Putamen (tissue), 1 donor: ENCODE measurements around the gene TNFRSF25.
"Not testable (repeated sequence)": the region's sequence is repeated elsewhere in the genome, so short reads cannot be mapped to it uniquely, and the experiment has no call there.

Source experiments
- DNase-seq: peaks from one replicate; pipeline ENCODE4 v3.0.0-alpha.2; 2016; ENCODE audit warnings: low spot score

TNFRSF25 gene

DNA sequence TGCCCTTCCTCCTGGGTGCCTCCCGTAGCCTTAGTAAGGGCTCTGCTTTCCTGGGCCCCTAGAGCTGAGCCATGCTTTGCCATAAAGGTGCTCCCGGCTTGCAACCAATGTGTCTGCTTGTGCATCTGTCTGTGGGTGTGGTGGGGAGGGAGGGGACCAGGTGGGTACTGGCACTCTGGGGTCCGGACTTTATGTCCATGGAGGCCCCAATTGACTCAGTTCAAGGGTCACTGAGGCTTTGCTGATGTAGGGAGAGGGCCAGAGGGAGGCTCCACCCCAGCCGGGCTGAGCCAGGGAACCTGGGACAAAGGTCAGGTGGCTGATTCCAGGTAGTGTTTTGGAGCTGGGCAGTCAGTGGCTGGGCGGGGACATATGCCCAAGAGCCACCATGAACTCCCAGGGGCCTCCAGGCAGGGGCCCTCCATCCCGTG, 15.0 kb downstream of the TNFRSF25 start:
- no peak for DNase-seq

DNA sequence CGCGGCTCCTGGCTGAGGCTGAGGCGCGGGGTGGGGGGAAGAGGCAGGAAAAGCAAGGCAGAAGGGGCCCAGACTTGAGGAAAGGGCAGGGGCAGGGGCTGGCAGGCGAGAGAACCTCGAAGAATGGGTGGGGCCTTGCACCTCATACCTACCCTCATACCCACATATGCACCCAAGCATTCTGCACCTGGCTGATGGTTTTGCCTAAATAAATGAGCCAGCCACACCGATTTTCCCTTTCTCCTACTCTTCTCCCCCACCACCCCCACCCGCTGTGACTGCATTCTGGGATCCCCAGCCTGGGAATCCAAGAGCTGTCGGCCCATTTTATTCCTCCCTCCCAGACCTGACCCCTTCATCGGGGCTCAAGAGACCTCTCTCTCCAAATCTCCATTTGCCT, 15.5 kb downstream of the TNFRSF25 start:
- not testable (repeated sequence) for DNase-seq

DNA sequence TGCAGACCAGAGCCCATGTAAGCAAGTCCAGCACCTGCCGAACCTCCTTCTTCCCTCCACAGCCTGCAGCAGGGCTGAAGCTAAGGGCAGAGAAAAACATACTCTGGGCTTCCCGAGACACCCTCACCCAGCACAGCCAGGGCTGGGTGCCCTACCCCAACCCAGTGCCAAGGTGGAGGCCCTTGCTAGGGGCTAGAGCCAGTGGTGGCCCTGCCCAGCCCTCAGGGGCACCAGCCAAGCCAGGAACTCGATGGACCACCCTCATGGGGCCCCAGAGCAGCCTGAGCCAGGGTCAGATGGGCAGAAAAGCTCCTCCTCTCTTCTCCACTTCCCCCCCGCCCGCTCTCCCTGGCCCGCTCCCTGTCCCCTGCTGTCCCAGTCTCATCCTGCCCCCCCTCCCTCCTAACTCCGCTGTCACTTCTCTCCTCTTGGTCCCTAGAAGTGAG, 15.9 kb downstream of the TNFRSF25 start:
- DNase-seq: no peak

DNA sequence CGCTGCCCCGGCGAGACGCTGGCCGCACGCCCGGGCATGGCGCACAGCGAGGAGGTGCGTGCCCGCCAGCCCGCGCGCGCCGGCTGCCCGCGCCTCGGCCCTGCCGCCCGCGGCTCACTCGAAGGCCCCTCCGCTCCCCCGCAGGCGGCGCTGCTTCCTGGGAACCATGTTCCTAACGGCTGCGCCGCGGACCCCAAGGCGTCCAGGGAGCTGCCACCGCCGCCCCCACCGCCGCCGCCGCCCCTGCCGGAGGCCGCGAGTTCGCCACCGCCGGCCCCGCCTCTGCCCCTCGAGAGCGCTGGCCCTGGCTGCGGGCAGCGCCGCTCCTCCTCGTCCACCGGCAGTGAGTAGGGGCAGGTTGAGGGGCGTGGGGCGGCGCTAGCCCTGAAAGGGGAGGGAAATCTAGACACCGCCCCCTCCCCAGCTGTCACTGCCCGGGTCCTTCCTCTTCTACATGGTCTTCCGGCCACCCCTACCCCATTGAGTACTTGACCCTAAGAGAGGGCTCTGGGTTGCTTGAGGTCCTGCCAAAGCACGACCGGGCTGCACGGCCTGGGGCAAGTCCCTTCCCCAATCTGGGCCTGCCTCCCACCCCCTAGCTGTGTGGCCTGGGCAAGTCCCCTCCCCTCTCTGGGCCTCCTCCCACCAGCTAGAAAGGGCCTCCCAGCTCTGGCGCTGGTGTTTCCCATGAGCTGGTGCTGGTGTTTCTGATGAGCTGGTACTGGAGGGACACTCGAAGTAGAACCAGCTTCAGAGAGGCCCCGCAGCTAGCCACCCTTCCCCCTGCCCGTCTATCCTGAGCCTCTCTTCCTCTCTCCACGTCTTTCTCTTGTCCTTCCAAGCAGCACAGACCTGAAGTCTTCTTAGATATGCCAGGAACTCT, 17.0 kb downstream of the TNFRSF25 start:
- no peak for DNase-seq

DNA sequence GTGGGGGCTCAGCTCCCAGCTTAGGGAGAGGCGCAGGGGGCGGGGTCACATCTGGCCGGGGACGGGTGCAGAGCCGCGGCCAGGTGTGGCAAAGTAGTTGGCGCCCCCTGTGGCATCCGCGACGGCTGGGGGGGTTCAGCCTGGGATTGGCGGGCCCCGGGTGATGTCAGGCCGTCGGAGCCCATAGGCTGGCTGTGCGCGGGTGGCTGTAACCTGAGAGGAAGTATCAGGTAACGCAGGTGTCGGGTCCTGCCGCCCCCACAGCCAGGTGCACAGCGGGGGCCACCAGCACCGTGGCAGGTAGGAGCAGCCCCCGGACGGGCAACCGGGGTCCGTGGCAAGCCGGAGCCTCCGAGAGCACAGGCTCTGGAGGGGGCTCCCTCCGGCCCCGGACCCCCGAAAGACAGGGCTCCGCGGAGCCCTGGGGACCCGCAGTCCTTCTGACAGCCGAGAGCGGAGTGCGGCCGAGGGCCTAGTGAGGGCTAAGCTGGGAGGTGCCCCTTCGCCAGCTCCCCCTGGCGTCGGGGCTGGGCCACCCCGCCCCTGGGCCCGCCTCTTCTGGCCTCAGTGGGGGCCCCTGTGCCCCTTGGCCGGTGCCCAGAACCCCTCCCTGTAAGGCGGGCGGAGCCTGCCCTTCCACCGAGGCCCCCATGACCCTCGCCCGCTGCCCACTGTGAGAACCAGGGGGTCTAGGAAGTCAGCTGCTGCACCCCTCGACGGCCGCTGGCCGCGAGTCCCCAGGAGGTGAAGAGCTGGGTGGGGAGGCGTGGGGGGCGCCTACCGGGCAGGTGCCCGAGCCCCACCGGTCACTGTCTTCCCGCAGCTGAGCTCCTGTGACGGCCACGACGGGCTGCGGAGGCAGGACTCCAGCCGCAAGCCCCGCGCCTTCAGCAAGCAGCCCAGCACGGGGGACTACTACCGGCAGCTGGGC, 17.9 kb downstream of the TNFRSF25 start:
- no peak for DNase-seq

DNA sequence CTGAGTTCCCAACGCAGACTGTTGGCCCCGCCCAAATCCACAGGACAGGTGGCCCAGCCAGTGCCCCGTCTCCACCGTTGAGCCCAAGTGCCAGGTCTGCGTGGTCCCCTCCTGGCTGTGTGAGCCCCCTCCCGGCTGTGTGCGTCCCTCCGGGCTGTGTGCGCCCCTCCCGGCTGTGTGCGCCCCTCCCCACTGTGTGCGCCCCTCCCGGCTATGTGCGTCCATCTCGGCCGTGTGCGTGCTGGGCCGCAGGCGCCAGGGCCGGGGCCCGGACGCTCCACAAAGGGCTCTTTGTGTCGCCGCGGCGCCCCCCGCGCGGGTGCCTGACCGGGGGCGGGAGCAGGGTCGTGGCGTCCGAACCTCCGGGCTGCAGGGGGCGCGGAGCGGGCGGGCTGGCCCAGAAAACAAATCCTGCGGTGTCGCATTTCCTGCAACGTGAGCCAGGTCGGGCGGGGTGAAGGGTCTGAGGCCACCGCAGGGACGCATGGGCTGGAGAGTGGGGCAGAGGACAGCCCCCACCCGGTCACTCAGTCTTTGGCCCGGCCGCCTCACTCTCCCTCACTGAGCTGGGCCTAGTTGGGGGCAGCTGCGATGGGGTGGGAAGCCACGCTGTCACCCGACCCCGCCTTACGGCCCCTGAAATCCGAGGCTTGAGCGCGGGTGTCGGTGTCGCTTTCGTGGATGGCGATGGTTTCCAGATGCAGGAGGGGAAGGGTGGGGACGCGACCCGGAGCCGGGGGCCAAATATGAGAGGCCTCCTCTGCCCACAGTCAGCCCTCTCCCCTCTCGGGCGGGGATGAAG, 18.8 kb downstream of the TNFRSF25 start:
- no peak for DNase-seq

DNA sequence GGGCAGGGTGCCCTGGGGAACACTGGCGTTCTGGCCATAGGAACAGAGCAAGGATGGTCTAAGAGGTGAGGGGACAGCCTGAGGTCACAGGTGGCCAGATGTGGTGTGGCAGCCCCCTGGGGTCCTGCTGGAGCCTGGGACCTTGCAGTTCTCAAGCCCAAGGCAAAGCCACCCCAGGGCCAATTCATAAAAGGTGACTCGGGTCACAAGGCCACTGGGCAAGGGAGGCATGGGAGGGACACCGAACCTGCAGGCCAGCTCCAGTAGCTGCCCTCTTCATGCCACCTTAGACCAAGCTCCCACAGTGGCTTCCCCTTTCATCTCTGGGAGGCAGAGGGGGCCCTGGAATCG, 19.3 kb downstream of the TNFRSF25 start:
- DNase-seq: no peak

DNA sequence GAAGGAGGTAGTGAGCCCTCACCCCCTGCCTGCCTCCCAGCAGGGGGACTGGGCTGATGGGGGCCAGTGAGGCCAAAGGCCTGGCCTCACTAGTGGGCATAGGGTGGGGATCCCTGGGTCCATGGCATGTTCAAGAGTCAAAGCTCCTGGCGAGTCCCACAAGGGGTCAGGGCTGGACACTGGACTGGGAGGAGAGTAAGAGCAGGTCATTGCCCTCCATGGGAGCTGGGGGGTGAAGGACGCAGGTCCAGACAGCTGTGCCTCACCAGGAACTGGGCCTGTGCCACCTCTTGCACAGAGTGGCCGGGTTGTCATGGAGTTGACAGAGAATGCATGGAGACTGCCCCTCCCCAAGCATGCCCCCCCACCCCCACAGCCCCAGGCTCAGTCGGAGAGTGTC, 20.0 kb downstream of the TNFRSF25 start:
- not testable (repeated sequence) for DNase-seq

DNA sequence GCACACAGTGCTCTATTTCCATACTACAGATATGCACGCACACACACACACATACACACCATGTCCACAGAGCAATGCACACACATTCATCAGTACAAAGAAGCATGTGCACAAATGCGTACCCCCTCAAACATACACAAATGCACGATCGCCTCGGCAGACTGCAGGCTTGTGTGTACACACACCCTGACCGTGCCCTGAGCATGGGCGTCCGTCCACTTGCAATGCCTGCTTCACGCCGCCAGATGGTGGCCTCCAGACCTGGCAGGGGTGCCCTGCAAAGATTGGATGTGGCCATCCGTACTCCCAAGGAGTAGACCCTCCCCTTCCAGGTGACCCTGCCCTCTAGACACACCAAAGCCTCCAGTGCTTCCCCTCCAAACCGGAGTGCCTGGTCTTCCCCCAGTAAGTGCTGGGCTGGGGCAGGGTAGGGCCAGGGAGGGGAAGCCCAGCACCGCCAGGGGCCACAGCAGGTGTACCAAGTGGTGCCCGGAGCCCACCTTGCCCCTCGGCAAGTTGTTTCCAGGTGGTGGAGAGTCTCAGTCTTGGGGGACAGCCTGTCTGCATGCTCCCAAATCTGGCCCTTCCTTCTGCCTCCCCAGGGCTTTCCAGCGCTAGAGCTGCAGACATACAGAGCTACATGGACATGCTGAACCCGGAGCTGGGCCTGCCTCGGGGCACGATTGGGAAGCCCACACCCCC, 20.8 kb downstream of the TNFRSF25 start:
- no peak for DNase-seq

DNA sequence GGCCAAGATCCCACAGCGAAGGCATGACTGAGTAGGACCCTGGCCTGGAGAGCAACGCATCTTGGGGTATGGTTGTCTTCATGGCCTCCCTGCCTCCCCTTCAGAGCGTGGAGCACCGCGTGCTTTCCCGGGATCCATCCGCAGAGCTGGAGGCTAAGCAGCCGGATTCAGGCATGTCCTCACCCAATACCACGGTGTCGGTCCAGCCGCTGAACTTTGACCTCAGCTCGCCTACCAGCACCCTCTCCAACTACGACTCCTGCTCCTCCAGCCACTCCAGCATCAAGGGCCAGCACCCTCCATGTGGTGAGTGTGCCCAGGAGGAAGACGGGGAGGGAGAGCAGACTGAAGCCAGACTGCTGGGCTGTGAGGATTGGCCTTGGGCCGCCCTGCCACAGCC, 21.6 kb downstream of the TNFRSF25 start:
- no peak for DNase-seq

DNA sequence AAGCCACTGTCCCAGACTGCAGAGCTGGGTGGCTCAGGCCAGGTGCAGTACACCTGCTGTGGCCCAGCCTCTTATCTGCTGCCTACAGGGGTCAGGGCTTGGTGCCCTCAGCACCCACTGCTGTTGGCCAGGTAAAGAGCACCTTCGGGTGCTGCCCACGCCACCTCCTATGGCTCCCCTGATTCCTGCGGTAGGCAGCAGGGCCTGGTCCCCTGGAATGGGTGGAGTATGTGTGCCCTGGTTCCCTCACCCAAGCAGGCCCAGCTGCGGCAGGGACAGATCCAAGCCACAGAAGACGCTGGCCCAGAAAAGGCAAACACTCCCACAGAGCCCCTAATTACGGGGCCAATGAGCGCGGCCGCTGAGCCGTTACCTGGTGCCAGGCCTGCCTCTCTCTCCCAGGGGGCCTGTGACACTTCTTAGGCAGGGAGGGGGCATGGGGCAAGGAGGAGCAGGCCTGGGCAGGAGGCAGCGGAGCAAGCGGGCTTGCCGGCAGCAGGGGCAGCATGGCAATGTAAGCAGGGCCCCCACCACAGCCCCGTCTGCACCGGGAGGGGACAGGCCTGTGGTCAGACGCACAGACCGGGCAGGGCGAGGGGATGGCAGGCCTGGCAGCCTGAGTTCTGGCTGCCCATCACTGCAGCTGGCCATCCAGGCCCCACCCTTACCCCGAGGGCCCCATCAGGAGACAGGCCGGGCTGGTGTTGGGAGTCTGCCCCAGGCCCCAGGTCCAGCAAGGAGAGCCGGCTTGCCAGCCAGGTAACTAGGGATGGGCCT, 22.4 kb downstream of the TNFRSF25 start:
- DNase-seq: no peak

DNA sequence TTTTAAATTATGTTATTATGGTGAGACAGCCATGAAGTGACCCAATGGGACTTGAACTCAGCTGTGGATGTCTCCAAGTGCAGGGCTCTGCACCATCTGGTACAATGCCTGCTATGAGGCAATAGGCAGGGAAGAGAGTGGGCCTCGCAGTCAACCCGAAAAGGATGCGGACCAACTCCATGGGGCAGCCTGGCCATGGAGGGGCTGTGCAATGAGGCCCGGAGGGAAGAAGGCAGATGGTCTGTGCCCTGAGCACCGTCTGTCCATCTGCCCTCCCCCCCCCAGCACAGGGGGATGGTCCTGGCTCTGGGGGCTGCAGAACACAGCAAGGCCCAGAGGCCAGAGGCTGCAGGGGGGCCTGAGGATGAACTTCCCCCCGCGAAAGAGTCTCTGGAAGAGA, 24.4 kb downstream of the TNFRSF25 start:
- DNase-seq: no peak

DNA sequence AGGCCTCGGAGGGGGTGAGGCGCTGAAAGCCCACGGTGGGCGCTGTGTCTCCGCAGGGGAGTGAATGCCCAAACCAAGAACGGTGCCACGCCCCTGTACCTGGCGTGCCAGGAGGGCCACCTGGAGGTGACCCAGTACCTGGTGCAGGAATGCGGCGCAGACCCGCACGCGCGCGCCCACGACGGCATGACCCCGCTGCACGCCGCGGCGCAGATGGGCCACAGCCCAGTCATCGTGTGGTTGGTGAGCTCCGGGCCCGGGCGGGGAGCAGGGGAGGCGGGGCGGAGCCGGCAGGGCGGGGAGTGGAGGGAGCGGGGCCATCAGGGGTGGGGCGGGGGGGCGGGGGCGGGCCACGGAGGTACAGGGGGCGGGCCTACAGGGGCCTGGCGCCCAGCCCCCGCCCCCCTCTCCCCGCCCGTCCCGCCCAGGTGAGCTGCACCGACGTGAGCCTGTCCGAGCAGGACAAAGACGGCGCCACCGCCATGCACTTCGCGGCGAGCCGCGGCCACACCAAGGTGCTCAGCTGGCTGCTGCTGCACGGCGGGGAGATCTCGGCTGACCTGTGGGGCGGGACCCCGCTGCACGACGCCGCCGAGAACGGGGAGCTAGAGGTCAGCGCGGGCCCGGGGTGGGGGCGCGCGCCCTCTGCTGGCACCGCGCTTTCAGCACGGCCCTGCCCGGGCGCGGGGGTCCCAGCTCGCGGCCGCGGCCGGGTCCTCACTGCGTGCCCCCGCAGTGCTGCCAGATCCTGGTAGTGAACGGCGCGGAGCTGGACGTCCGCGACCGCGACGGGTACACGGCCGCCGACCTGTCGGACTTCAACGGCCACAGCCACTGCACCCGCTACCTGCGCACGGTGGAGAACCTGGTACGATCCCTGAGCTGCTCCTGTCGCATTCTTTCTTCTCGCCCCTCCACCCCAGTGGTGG, 25.5 kb downstream of the TNFRSF25 start:
- no peak for DNase-seq

DNA sequence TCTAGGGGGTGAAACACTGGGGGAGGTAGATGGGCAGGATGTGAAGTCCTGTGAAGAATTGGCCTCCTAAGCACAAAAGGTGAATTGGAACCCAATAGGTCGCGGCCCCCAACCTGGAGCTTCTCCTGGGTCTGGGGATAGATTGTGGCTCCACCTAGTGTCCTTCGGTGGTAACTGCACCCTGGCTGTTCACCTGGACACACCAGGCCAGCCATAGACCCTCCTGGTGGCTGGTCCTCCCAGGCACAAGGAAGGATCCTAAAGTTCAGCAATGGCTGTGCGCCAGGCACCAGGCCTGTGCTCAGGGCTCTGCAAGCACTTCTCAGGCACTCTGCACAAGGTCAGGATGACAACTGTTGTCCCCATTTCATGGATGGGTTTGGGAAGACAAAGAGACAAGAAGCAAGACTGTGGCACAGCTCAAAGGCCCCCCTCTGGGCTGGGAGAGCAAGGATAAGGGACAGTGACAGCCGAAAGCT, 27.9 kb downstream of the TNFRSF25 start:
- peak; percentile 34 for DNase-seq

DNA sequence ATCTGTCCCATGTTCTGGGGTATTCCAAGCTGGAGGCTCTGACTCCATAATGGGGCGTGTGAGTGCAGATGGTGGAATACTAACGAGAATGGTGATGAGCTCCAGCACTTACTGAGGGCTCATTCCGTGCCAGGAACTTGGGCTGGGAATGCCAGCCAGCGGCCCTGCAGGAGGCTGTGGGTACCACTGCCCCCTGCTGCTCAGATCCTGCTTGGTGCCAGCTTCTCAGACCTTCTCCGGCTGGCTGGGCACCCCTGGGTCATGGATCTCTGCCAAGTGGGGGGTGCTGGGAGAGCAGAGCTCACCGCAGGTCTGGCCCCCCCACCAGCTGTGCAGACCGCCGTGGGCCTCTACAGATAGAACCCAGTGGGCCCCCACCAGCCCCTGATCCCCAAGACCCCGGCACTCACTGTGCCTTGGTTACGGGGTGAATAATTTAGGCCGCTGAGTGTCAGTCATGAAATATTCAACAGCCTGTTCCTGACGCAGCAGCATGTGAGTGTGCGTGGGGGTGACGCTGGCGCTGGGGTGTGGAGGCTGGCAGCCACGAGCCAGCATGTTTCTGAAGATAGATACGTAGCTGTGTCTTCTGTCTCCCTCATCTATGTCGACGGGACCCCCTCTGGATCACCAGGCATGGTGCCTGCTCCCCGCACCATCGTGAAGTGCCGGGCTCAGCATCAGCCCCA, 28.8 kb downstream of the TNFRSF25 start:
- DNase-seq: peak; percentile 72

DNA sequence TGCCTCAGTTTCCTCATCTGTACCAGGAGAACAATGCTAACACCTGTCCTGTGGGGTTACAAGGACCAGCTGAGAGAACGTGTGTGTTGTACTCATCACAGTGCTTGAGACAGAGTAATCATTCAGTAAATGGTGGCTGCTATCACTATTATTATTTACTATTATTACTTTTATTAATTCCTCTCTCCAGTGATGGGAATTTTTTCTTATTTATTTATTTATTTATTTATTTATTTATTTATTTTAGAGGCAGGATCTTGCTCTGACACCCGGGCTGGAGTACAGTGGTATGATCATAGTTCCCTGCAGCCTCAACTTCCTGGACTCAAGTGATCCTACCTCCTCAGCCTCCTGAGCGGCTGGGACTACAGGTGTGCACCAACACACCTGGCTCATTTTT, 29.7 kb downstream of the TNFRSF25 start:
- not testable (repeated sequence) for DNase-seq

DNA sequence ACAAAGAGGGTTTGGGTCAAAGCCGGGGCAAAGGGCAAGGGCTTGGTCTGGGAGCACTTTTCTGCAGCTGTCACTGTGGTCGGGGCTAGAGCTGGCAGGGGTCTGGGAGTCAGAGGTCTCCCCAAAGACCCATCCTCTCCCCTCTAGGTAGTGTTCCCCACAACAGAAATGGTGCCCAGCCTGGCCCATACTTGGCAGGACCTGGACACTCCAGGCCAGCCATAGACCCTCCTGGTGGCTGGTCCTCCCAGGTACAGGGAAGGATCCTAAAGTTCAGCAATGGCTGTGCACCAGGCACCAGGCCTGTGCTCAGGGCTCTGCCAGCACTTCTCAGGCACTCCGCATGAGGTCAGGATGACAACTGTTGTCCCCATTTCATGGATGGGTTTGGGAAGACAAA, 30.4 kb downstream of the TNFRSF25 start:
- no peak for DNase-seq

DNA sequence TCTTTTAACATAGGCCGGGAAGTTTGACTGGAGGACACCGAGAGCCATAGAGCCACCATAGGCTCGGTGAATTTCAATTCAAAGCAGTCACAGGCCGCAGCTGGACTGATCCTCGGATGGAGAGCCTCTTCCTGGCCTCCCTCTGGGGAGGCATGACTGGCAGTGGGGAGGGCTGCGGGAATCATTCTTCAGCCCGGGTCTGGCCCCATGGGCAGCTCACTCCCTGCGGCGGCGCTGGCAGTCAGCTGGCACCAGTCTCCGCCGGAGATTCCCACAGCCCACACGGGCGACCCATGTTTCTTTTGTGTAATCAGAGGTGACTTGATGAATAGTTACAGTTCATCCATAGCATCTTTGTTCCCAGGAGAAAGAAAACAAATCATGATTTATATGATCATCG, 30.8 kb downstream of the TNFRSF25 start:
- DNase-seq: no peak

DNA sequence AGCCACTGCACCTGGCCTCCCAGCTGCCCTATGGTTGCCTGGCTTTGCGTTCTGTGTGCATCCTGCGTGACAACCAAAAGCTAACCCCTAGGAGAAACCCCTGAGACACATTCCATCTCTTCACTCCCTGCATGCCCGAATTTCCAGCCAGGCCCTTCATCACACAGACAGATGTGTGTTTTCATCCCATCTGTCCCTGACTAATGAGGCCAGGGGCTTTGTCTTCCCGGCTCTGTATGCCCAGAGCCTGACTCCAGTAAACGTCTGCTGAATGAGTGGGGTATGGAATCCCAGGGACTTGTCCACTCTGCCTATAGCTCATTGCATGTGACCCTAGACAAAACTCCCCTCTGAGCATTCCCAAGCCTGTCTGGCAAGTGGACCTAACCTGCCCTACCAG, 31.8 kb downstream of the TNFRSF25 start:
- DNase-seq: no peak
